Testis (tissue), 3 donors: ENCODE measurements around the gene CDH22. TPM values are rescaled to one million over a fixed set of nuclear protein-coding genes. Genes with fewer than 3 reads are reported as not detected.

Source experiments
- DNase-seq: peaks from one replicate; pipeline ENCODE4 v3.0.0-alpha.2; 2019
- H3K27ac ChIP-seq, 2 donors: fragments of 200-600 bp; sonication (generic); one replicate each; pipeline ENCODE4 v1.5.1; 2019
- H3K27me3 ChIP-seq: fragments of 200-600 bp; sonication (generic); one replicate; pipeline ENCODE4 v1.5.1; 2019
- H3K36me3 ChIP-seq: fragments of 200-600 bp; sonication (generic); one replicate; pipeline ENCODE4 v1.5.1; 2017; ENCODE audit warnings: low read depth; ENCODE audit errors: missing control alignments
- H3K4me1 ChIP-seq: fragments of 200-600 bp; sonication (generic); one replicate; pipeline ENCODE4 v1.5.1; 2019
- H3K4me3 ChIP-seq, 2 donors: fragments of 200-600 bp; sonication (generic); one replicate each; pipeline ENCODE4 v1.5.1; 2017 to 2019
- H3K9me3 ChIP-seq: fragments of 200-600 bp; sonication (generic); one replicate; pipeline ENCODE4 v1.5.1; 2017
- POLR2A ChIP-seq: fragments of 450-650 bp; IDR thresholded peaks from one replicate; pipeline ENCODE4 v1.6.1; 2017; ENCODE audit warnings: antibody characterized with exemption, mild to moderate bottlenecking, moderate library complexity
- WGBS, 2 donors: methylation state at CpG; one replicate each; pipeline ENCODE4 v1.1.5; 2018; 5-methylcytosine and 5-hydroxymethylcytosine counted together
- intact Hi-C: fragments of 100-400 bp; cut with DNase I; formaldehyde crosslinking; loops from one replicate; pipeline ENCODE4 v1.15.1; 2023; ENCODE audit warnings: low total_unique reads
- polyA plus RNA-seq: library from polyadenylated mRNA; stranded (reverse); fragments of 350-450 nt; fragmentation: Illumina TruSeq; extraction: RNeasy Lipid Tissue Mini Kit (QIAGEN cat#74804); gene quantifications from one replicate; pipeline ENCODE4 v1.2.3, GENCODE V29; 2014; ENCODE audit warnings: low read depth, low replicate concordance; ENCODE audit not compliant: insufficient read depth
- total RNA-seq, 2 donors: library from RNA; depleted of rRNA; stranded (reverse); fragments of >200 nt; gene quantifications; one replicate each; pipeline ENCODE4 v1.2.3, GENCODE V29; 2016
- TF ChIP-seq, protein P1 (sequence below), 3 experiments: fragments of 450-650 bp in 2 of 3; fragments of 200-600 bp in 1 of 3; sonication (generic) in 1 of 3; IDR thresholded peaks; one replicate each; pipeline ENCODE4 v1.5.1; 2016 to 2019; ENCODE audit warnings: antibody characterized with exemption in 3 of 3, mild to moderate bottlenecking in 2 of 3, moderate library complexity in 1 of 3

The CDH22 gene
- total and polyA plus RNA-seq, 3 donors from 2014 or later, result 1.8 to 2.6 (median 2.6) TPM

DNA sequence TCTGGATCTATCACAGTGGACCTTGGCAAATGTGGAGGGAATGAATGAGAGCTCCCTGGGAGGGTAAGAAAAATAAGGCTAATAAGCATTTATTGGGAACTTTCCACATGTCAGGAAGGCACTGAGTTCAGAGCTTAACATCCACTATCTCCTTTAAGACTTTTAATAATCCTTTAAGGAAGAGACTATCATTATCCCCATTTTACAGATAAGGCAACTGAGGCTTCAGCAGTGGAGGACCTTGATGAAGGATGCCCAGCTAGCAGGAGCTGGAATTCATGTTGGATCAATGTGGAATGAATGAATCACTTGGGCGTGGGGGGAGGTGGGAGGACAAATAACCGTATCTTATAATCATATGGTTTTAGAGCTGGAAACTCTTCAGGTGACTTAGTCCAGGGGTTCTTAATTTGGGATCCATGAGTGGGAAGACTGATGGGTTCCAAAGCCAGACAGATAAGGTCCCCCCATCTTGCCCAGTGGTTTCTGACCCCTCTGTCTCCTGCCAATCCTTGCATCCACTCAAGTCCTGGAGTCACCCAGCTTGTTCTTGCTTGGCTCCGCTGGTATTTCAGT is 135.2 kb downstream of the CDH22 start:
- intact Hi-C loops, result no loop called here
- Histone ChIP-seq H3K27ac (no peak overlapping the region), H3K9me3 (no peaks in the 10 kb centered on the region), H3K4me1 (no peaks in the 10 kb centered on the region), H3K27me3 (no peaks in the 10 kb centered on the region), H3K36me3 (no peaks in the 10 kb centered on the region), H3K4me3 (no peak overlapping the region)
- DNase-seq, result no peak
- WGBS, 2 donors, result 58 to 78% methylated on average over 2 to 3 of the region's 3 CpGs
- no peak for TF ChIP-seq POLR2A
- TF ChIP-seq, protein P1, sequence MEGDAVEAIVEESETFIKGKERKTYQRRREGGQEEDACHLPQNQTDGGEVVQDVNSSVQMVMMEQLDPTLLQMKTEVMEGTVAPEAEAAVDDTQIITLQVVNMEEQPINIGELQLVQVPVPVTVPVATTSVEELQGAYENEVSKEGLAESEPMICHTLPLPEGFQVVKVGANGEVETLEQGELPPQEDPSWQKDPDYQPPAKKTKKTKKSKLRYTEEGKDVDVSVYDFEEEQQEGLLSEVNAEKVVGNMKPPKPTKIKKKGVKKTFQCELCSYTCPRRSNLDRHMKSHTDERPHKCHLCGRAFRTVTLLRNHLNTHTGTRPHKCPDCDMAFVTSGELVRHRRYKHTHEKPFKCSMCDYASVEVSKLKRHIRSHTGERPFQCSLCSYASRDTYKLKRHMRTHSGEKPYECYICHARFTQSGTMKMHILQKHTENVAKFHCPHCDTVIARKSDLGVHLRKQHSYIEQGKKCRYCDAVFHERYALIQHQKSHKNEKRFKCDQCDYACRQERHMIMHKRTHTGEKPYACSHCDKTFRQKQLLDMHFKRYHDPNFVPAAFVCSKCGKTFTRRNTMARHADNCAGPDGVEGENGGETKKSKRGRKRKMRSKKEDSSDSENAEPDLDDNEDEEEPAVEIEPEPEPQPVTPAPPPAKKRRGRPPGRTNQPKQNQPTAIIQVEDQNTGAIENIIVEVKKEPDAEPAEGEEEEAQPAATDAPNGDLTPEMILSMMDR (IDR thresholded peaks at IDR 0.05), result no peak

DNA sequence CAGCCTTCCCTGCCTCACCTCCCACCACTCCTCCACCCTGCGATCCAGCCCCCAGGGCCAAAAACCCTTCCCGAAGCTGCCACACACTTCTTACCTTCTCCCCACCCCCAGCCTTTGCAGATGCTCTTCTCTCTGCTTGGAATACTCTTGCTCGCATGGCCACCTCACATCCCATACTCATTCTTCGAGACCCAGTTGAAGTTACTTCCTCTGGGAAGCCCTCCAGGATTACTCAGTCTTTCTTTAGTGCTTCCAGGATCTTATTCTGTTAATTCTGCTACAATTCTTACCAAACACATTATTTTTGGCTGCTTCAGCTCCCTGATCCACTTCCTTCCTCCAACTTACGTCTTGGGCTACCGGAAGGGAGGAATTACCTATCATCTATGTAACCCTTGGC is 135.8 kb downstream of the CDH22 start:
- Histone ChIP-seq H3K27me3 (no peaks in the 10 kb centered on the region), H3K4me1 (no peaks in the 10 kb centered on the region), H3K36me3 (no peaks in the 10 kb centered on the region), H3K27ac (no peak overlapping the region), H3K4me3 (no peak overlapping the region), H3K9me3 (no peaks in the 10 kb centered on the region)
- 66 to 67% methylated on average over 6 of the region's 6 CpGs for WGBS, 2 donors
- no peak for DNase-seq
- TF ChIP-seq, protein P1 (IDR thresholded peaks at IDR 0.05), result no peak
- no peak for TF ChIP-seq POLR2A
- intact Hi-C loops, result no loop called here

DNA sequence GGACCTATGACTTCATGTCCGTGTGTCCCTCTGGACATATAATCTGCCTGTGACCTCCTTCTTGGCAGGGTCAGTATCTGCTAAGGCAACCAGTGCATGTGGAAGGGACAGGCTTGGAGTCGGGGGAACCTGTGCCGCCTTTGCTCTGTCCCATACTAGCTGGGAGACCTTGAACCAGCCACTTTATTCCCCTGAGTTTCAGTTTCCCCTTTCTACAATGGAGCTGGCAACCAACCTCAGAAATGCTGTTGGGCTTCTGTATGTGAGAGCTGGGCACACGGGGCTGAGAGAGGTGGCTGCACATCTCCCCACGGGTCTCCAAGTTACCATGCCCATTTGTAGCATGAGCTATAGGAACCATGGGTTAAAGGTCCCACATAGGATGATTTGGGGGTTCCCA is 136.4 kb downstream of the CDH22 start:
- 62 to 63% methylated on average over 5 of the region's 5 CpGs for WGBS, 2 donors
- H3K27me3 ChIP-seq, result no peaks in the 10 kb centered on the region

DNA sequence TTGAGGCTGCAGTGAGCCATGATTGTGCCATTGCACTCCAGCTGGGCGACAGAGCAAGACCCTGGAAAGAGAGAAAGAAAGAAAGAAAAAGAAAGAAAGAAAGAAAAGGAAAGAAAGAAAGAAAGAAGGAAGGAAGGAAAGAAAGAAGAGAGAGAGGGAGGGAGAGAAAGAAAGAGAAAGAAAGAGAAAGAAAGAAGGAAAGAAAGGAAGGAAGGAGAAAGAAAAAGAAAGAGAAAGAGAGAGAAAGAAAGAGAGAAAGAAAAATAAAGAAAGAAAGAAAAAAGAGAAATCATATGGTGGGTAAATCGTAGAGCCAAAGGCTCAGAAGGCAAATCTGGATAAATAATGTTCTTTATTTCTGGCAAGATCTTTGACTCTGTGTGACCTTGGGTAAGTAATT is 136.8 kb downstream of the CDH22 start:
- H3K27ac ChIP-seq, result no peak overlapping the region
- H3K36me3 ChIP-seq, result no peaks in the 10 kb centered on the region
- TF ChIP-seq, protein P1 (IDR thresholded peaks at IDR 0.05), result no peak
- no peak for TF ChIP-seq POLR2A
- WGBS, 2 donors, result 73 to 80% methylated on average over 2 of the region's 2 CpGs
- H3K4me3 ChIP-seq, result no peak overlapping the region
- DNase-seq, result no peak
- H3K27me3 ChIP-seq, result no peaks in the 10 kb centered on the region
- intact Hi-C loops, result no loop called here
- no peaks in the 10 kb centered on the region for H3K9me3 ChIP-seq
- no peaks in the 10 kb centered on the region for H3K4me1 ChIP-seq

More for the DNA sequence above, 136.4 kb downstream of the CDH22 start:
- H3K27ac ChIP-seq, result no peak overlapping the region
- H3K9me3 ChIP-seq, result no peaks in the 10 kb centered on the region
- intact Hi-C loops, result no loop called here
- H3K36me3 ChIP-seq, result no peaks in the 10 kb centered on the region
- no peak overlapping the region for H3K4me3 ChIP-seq
- DNase-seq, result no peak
- TF ChIP-seq, protein P1 (IDR thresholded peaks at IDR 0.05), result no peak
- no peak for TF ChIP-seq POLR2A
- H3K4me1 ChIP-seq, result no peaks in the 10 kb centered on the region
